B cell (primary cell): ENCODE results near the gene PLEKHA7. TPM values are rescaled to one million over a fixed set of nuclear protein-coding genes. Genes with fewer than 3 reads are reported as not detected.

Experiments
- ATAC-seq: fragments of 200-7000 bp; cut with Tn5 transposase; one replicate; pipeline ENCODE4 v1.10.0; 2021; ENCODE audit warnings: low read depth, mild to moderate bottlenecking, moderate number of reproducible peaks, moderate library complexity
- CTCF ChIA-PET: fragments of 350-600 bp; sonication (Branson Sonifier 250); formaldehyde crosslinking; loops from one replicate; lab custom pipeline; 2021; ENCODE audit warnings: antibody characterized with exemption, inconsistent platforms; lab: Charles Lee
- POLR2A ChIA-PET: fragments of 350-600 bp; sonication (Branson Sonifier 250); formaldehyde crosslinking; loops from one replicate; lab custom pipeline; 2021; ENCODE audit warnings: antibody characterized with exemption; lab: Charles Lee
- DNase-seq: peaks from one replicate; pipeline ENCODE4 v3.0.0; 2013
- H2AFZ ChIP-seq: 2 replicates; pipeline ENCODE4 v1.6.1; 2012; ENCODE audit warnings: mild to moderate bottlenecking, low read depth, low read length; ENCODE audit not compliant: insufficient read depth, poor library complexity, severe bottlenecking
- H3K27ac ChIP-seq, 2 donors: 1 replicate in 1 of 2; 2 replicates in 1 of 2; pipeline ENCODE4 v1.5.1; 2012 to 2013; ENCODE audit warnings: low read length in 2 of 2, mild to moderate bottlenecking in 2 of 2, moderate library complexity in 1 of 2
- H3K27me3 ChIP-seq, 4 experiments: fragments of 200-600 bp in 1 of 4; sonication (generic) in 1 of 4; replicated peaks in 1 of 4; 1 replicate in 2 of 4; 2 replicates in 2 of 4; pipeline versions ENCODE4 v1.6.1 to v1.7.0; 2013 to 2016; ENCODE audit warnings: low read length in 3 of 4, mild to moderate bottlenecking in 2 of 4, mixed read lengths in 1 of 4, moderate library complexity in 1 of 4; ENCODE audit not compliant: insufficient read depth in 4 of 4, control insufficient read depth in 3 of 4; ENCODE audit errors: control extremely low read depth in 1 of 4
- H3K36me3 ChIP-seq, 2 experiments: replicated peaks in 1 of 2; 1 replicate in 1 of 2; 2 replicates in 1 of 2; pipeline versions ENCODE4 v1.6.1 to v1.7.1; 2013; ENCODE audit warnings: low read length in 1 of 2; ENCODE audit not compliant: insufficient read depth in 2 of 2, control insufficient read depth in 1 of 2; ENCODE audit errors: control extremely low read depth in 1 of 2, extremely low read depth in 1 of 2
- H3K4me1 ChIP-seq, 2 donors: fragments of 200-600 bp in 1 of 2; sonication (generic) in 1 of 2; 1 replicate in 1 of 2; 2 replicates in 1 of 2; pipeline versions ENCODE4 v1.5.1 to v1.6.1; 2013 to 2017; ENCODE audit warnings: low read length in 2 of 2; ENCODE audit not compliant: control insufficient read depth in 2 of 2, insufficient read depth in 2 of 2
- H3K4me2 ChIP-seq: replicated peaks from 2 replicates; pipeline ENCODE3; 2012; ENCODE audit warnings: mild to moderate bottlenecking, low read depth, low read length; ENCODE audit not compliant: poor library complexity, severe bottlenecking
- H3K4me3 ChIP-seq, 5 experiments: fragments of 200-600 bp in 1 of 5; sonication (generic) in 1 of 5; 1 replicate in 3 of 5; 2 replicates in 2 of 5; pipeline versions ENCODE4 v1.5.1 to v1.7.0; 2011 to 2016; ENCODE audit warnings: low read length in 4 of 5, mild to moderate bottlenecking in 4 of 5, low read depth in 2 of 5, control low read depth in 1 of 5, moderate library complexity in 1 of 5; ENCODE audit not compliant: insufficient read depth in 1 of 5; ENCODE audit errors: control extremely low read depth in 1 of 5, extremely low read depth in 1 of 5
- H3K79me2 ChIP-seq: fragments of 200-600 bp; sonication (generic); one replicate; pipeline ENCODE4 v1.6.0; 2016; ENCODE audit warnings: low read length; ENCODE audit not compliant: control insufficient read depth, insufficient read depth
- H3K9ac ChIP-seq: fragments of 200-600 bp; sonication (generic); 2 replicates; pipeline ENCODE4 v1.6.1; 2017; ENCODE audit warnings: mild to moderate bottlenecking, low read length, moderate library complexity
- H3K9me3 ChIP-seq, 3 donors: one replicate each; pipeline versions ENCODE4 v1.6.1 to v1.7.1; 2013; ENCODE audit warnings: low read length in 2 of 3; ENCODE audit not compliant: control insufficient read depth in 2 of 3, insufficient read depth in 1 of 3; ENCODE audit errors: control extremely low read depth in 1 of 3
- H4K20me1 ChIP-seq: 2 replicates; pipeline ENCODE4 v1.6.0; 2012; ENCODE audit warnings: mild to moderate bottlenecking, low read length; ENCODE audit not compliant: insufficient read depth, control insufficient read depth, poor library complexity, severe bottlenecking
- H3K27ac Mint-ChIP-seq: one replicate; pipeline ENCODE4 v1.8.0; 2021; ENCODE audit warnings: mixed read lengths
- H3K27me3 Mint-ChIP-seq: one replicate; pipeline ENCODE4 v1.8.0; 2021; ENCODE audit warnings: mixed read lengths
- H3K4me1 Mint-ChIP-seq: one replicate; pipeline ENCODE4 v1.8.0; 2021; ENCODE audit warnings: mixed read lengths
- H3K4me3 Mint-ChIP-seq: one replicate; pipeline ENCODE4 v1.8.0; 2021; ENCODE audit warnings: mixed read lengths
- H3K9me3 Mint-ChIP-seq: one replicate; pipeline ENCODE4 v1.8.0; 2022; ENCODE audit warnings: mixed read lengths; ENCODE audit not compliant: insufficient read depth
- CTCF ChIP-seq: fragments of 200-600 bp; IDR thresholded peaks from one replicate; pipeline ENCODE4 v1.8.0; 2022; ENCODE audit warnings: antibody characterized with exemption, mild to moderate bottlenecking
- EZH2 ChIP-seq: IDR thresholded peaks from 2 replicates; pipeline ENCODE4 v1.6.1; 2012; ENCODE audit warnings: borderline replicate concordance, low read depth, mild to moderate bottlenecking, moderate library complexity, low read length; ENCODE audit not compliant: insufficient read depth, poor library complexity, severe bottlenecking
- WGBS: methylation state at CpG from one replicate; pipeline ENCODE4 v1.1.5; 2013; ENCODE audit warnings: missing lambda C conversion rate; ENCODE audit not compliant: insufficient coverage; 5-methylcytosine and 5-hydroxymethylcytosine counted together
- intact Hi-C: fragments of 100-400 bp; cut with micrococcal nuclease; formaldehyde crosslinking; loops from one replicate; pipeline ENCODE4 v1.10.0; 2022
- polyA plus RNA-seq: library from polyadenylated mRNA; depleted of rRNA; stranded (reverse); fragments of >200 nt; gene quantifications from 2 replicates; pipeline ENCODE4 v1.2.3, GENCODE V29; 2012
- total RNA-seq, 2 donors: library from RNA; stranded (reverse); fragments of 120-200 nt in 1 of 2; gene quantifications; 1 replicate in 1 of 2; 2 replicates in 1 of 2; pipeline versions ENCODE4 v1.2.3 to v1.2.4, GENCODE V29; 2013 to 2022

Gene PLEKHA7
- total and polyA plus RNA-seq, 2 donors (not counting 1 experiment from before 2014, with no cell fraction given) = 1.7 to 8.2 TPM

GRCh38 chr11:16928044-16928443 lies 86.2 kb downstream of the PLEKHA7 start:
- Histone ChIP-seq H4K20me1 (no peaks in the 10 kb centered on the region), H3K36me3 (no peaks in the 10 kb centered on the region), H3K79me2 (no peaks in the 10 kb centered on the region), H3K4me2 (no peak overlapping the region), H2AFZ (no peak overlapping the region), H3K4me1 (peaks cover 25 to 28% of the 10 kb centered on the region in 2 donors), H3K4me3 (no peak overlapping the region), H3K9me3 (no peaks in the 10 kb centered on the region), H3K27ac (no peak overlapping the region), H3K27me3 (peaks cover 0 to 21% (median 14%) of the 10 kb centered on the region in 4 experiments), H3K9ac (no peak overlapping the region)
- peaks cover 25% of the 10 kb centered on the region for H3K4me1 Mint-ChIP-seq
- intact Hi-C loops = no loop called here
- TF ChIP-seq CTCF = no peak
- no peak for TF ChIP-seq EZH2
- H3K4me3 Mint-ChIP-seq = no peak overlapping the region
- ChIA-PET CTCF (interaction anchor here (0.7 kb wide), 1 partner anchor 929 kb away, joined by 3 read pairs; no protein-coding TSS in a partner anchor), POLR2A (no interaction called here)
- H3K9me3 Mint-ChIP-seq = no peaks in the 10 kb centered on the region
- H3K27me3 Mint-ChIP-seq = peaks cover 22% of the 10 kb centered on the region
- no peak overlapping the region for H3K27ac Mint-ChIP-seq
- ATAC-seq = no peak
- 100% methylated on average over 2 of the region's 4 CpGs for WGBS
- DNase-seq = no peak

- Mint-ChIP-seq H3K4me3 (no peak overlapping the region), H3K27ac (no peak overlapping the region), H3K9me3 (no peaks in the 10 kb centered on the region), H3K4me1 (peaks cover 30% of the 10 kb centered on the region), H3K27me3 (peaks cover 15% of the 10 kb centered on the region)
- no peaks in the 10 kb centered on the region for H3K79me2 ChIP-seq
- no peak overlapping the region for H2AFZ ChIP-seq
- intact Hi-C loops = no loop called here
- ChIA-PET POLR2A (no interaction called here), CTCF (no interaction called here)
- no peaks in the 10 kb centered on the region for H3K36me3 ChIP-seq
- no peak overlapping the region for H3K9ac ChIP-seq
- peaks cover 0 to 21% (median 14%) of the 10 kb centered on the region in 4 experiments for H3K27me3 ChIP-seq
- ATAC-seq (no peak), DNase-seq (no peak)
- H3K4me3 ChIP-seq = no peak overlapping the region
- H3K4me1 ChIP-seq = peaks cover 25 to 28% of the 10 kb centered on the region in 2 donors
- no peaks in the 10 kb centered on the region for H4K20me1 ChIP-seq
- no peaks in the 10 kb centered on the region for H3K9me3 ChIP-seq
- no peak for TF ChIP-seq CTCF
- TF ChIP-seq EZH2 = no peak
- WGBS = 100% methylated on average over 3 of the region's 9 CpGs
- H3K27ac ChIP-seq = no peak overlapping the region
- no peak overlapping the region for H3K4me2 ChIP-seq
These were observed 87.2 kb downstream of the PLEKHA7 start for GRCh38 chr11:16926883-16927626.
